ENCODE results near the gene BSN. TPM values are rescaled to one million over a fixed set of nuclear protein-coding genes. Genes with fewer than 3 reads are reported as not detected.

Gene BSN
- total and polyA plus RNA-seq, 8 donors: 0.56 to 1.6 (median 0.97) TPM

DNA sequence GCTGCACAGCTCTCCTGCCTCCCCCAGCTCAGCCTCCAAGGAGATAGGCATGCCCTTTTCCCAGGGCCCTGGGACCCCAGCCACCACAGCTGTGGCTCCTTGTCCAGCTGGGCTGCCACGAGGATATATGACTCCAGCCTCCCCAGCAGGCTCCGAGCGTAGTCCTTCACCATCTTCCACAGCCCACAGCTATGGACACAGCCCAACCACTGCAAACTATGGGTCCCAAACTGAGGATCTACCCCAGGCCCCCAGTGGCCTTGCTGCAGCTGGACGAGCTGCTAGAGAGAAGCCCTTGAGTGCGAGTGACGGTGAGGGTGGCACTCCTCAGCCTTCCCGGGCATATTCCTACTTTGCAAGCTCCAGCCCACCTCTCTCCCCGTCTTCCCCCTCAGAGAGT is 99.3 kb downstream of the BSN start:
- DNase-seq (no peak), ATAC-seq (no peak), FAIRE-seq (no peak)
- no peak overlapping the region for H3K4me3 ChIP-seq
- no peaks in the 10 kb centered on the region for H3K27me3 ChIP-seq
- WGBS, 2 donors: 78 to 80% methylated on average over 8 of the region's 8 CpGs
- H3K4me1 ChIP-seq: peaks cover 0 to 6% (median 4%) of the 10 kb centered on the region in 3 donors
- no peaks in the 10 kb centered on the region for H3K36me3 ChIP-seq
- H3K9me3 ChIP-seq: no peaks in the 10 kb centered on the region
- intact Hi-C loops (cut with DNase I): loop anchor here in 2 of 3 donors (10.0 kb wide), 2 partner anchors 89 to 109 kb away; no protein-coding TSS in a partner anchor
- H3K27ac ChIP-seq: no peak overlapping the region
- no peak for TF ChIP-seq CTCF (IDR thresholded peaks at IDR 0.05)

- intact Hi-C loops (cut with DNase I): loop anchor here in 2 of 3 donors (10.0 kb wide), 2 partner anchors 90 to 110 kb away; no protein-coding TSS in a partner anchor
- Histone ChIP-seq H3K27ac (no peak overlapping the region), H3K9me3 (no peaks in the 10 kb centered on the region), H3K4me3 (no peak overlapping the region), H3K36me3 (no peaks in the 10 kb centered on the region), H3K27me3 (no peaks in the 10 kb centered on the region), H3K4me1 (no peaks in the 10 kb centered on the region)
- 79 to 88% methylated on average over 16 to 17 of the region's 17 CpGs for WGBS, 2 donors
- FAIRE-seq: no peak
- TF ChIP-seq CTCF (IDR thresholded peaks at IDR 0.05): no peak
- ATAC-seq: no peak
- peak in 1 of 6 donors; percentile 39 for DNase-seq
Observed at GRCh38 chr3:49654176-49654825, 100.0 kb downstream of the BSN start.

GRCh38 chr3:49654955-49655556 is 100.8 kb downstream of the BSN start:
- Histone ChIP-seq H3K27me3 (no peaks in the 10 kb centered on the region), H3K4me1 (no peaks in the 10 kb centered on the region), H3K4me3 (no peak overlapping the region), H3K27ac (no peak overlapping the region), H3K36me3 (no peaks in the 10 kb centered on the region), H3K9me3 (no peaks in the 10 kb centered on the region)
- no peak for TF ChIP-seq CTCF (IDR thresholded peaks at IDR 0.05)
- ATAC-seq (peak in 2 of 4 donors; percentile 28 to 49), FAIRE-seq (no peak), DNase-seq (peak in 1 of 6 donors; percentile 41)
- WGBS, 2 donors: 66 to 76% methylated on average over 10 of the region's 10 CpGs
- intact Hi-C loops (cut with DNase I): loop anchor here in 2 of 3 donors (10.0 kb wide), 2 partner anchors 90 to 110 kb away; no protein-coding TSS in a partner anchor

DNA sequence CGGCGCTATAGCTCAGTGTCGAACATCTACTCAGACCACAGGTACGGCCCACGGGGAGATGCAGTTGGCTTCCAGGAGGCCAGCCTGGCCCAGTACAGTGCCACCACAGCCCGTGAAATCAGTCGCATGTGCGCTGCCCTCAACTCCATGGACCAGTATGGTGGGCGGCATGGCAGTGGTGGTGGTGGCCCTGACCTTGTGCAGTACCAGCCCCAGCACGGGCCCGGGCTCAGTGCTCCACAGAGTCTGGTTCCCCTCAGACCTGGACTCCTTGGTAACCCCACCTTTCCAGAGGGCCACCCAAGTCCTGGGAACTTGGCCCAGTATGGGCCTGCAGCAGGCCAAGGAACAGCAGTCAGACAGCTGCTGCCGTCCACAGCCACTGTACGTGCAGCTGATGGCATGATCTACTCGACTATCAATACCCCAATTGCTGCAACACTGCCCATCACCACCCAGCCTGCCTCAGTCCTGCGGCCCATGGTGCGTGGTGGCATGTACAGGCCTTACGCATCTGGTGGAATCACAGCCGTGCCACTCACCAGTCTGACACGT is 101.5 kb downstream of the BSN start:
- WGBS, 2 donors: 95 to 96% methylated on average over 19 of the region's 19 CpGs
- no peak for FAIRE-seq

More for the DNA sequence above, 101.5 kb downstream of the BSN start:
- DNase-seq: peak in 1 of 6 donors; percentile 55
- no peaks in the 10 kb centered on the region for H3K36me3 ChIP-seq
- H3K9me3 ChIP-seq: no peaks in the 10 kb centered on the region
- no peak overlapping the region for H3K4me3 ChIP-seq
- H3K27me3 ChIP-seq: no peaks in the 10 kb centered on the region
- TF ChIP-seq CTCF (IDR thresholded peaks at IDR 0.05): no peak
- no peaks in the 10 kb centered on the region for H3K4me1 ChIP-seq
- no peak overlapping the region for H3K27ac ChIP-seq
- intact Hi-C loops (cut with DNase I): loop anchor here in 2 of 3 donors (10.0 kb wide), 2 partner anchors 91 to 111 kb away; no protein-coding TSS in a partner anchor
- no peak for ATAC-seq
